BLaER1 treated with 17β-estradiol and CSF1 and Interleukin-3, amounts not matched to agents 10 nM and 100 nM (cell line): Measurements from ENCODE around the gene C1QTNF2.

Experiments used
- H3K27ac ChIP-seq, 11 experiments: shearing (Covaris generic); formaldehyde crosslinking; 2 replicates each; pipeline ENCODE4 v1.8.1; 2022
- H3K27me3 ChIP-seq, 11 experiments: shearing (Covaris generic); formaldehyde crosslinking; 2 replicates each; pipeline ENCODE4 v1.8.1; 2022
- H3K36me3 ChIP-seq, 11 experiments: shearing (Covaris generic); formaldehyde crosslinking; 2 replicates each; pipeline ENCODE4 v1.8.1; 2022
- H3K4me1 ChIP-seq, 10 experiments: shearing (Covaris generic); formaldehyde crosslinking; 2 replicates each; pipeline ENCODE4 v1.8.1; 2022
- H3K4me2 ChIP-seq, 11 experiments: shearing (Covaris generic); formaldehyde crosslinking; 2 replicates each; pipeline ENCODE4 v1.8.1; 2022
- H3K4me3 ChIP-seq, 10 experiments: shearing (Covaris generic); formaldehyde crosslinking; 2 replicates each; pipeline ENCODE4 v1.8.1; 2022
- H3K9ac ChIP-seq, 11 experiments: shearing (Covaris generic); formaldehyde crosslinking; 2 replicates each; pipeline ENCODE4 v1.8.1; 2022
- H3K9me3 ChIP-seq, 11 experiments: shearing (Covaris generic); formaldehyde crosslinking; replicated peaks in 1 of 11; 2 replicates each; pipeline ENCODE4 v1.8.1; 2022
- H4K20me1 ChIP-seq, 11 experiments: shearing (Covaris generic); formaldehyde crosslinking; 2 replicates each; pipeline ENCODE4 v1.8.1; 2022
- Cebpa-rat ChIP-seq, 11 experiments: shearing (Covaris generic); IDR thresholded peaks; 2 replicates each; pipeline ENCODE4 v1.8.1; 2022

The C1QTNF2 gene

GRCh38 chr5:160369990-160370712, at the start of gene C1QTNF2:
C1QTNF2 (minus strand) TSS chr5:160370626; CDS start chr5:160355011, 15,615 bp downstream.
- TF ChIP-seq Cebpa-rat (IDR thresholded peaks at IDR 0.05), result no peak
- Histone ChIP-seq H3K36me3 (no peaks in the 10 kb centered on the region), H3K27me3 (peaks cover 20 to 40% (median 32%) of the 10 kb centered on the region in 11 experiments), H4K20me1 (no peaks in the 10 kb centered on the region), H3K9me3 (peaks cover 0 to 14% (median 6%) of the 10 kb centered on the region in 11 experiments; a peak in 11 of 22 replicates), H3K4me3 (peak within 1 kb of the TSS in 2 of 10 experiments; percentile 14 to 40; a peak in 2 of 20 replicates), H3K4me1 (no peaks in the 10 kb centered on the region), H3K27ac (no peak within 1 kb of the TSS), H3K9ac (no peak within 1 kb of the TSS), H3K4me2 (peak within 1 kb of the TSS in 5 of 11 experiments; percentile 6 to 34 (median 14); a peak in 5 of 22 replicates)

- peak overlapping the region in 9 of 11 experiments; percentile 87 to 96 (median 92); a peak in 17 of 22 replicates for H3K27ac ChIP-seq
- peaks cover under 1 to 29% (median 9%) of the 10 kb centered on the region in 11 experiments; a peak in 19 of 22 replicates for H3K36me3 ChIP-seq
- no peaks in the 10 kb centered on the region for H3K27me3 ChIP-seq
- H3K9me3 ChIP-seq, result no peaks in the 10 kb centered on the region
- H3K4me2 ChIP-seq, result peak overlapping the region; percentile 75 to 95 (median 84); a peak in 21 of 22 replicates
- H3K4me3 ChIP-seq, result peak overlapping the region in 5 of 10 experiments; percentile 85 to 96 (median 91); a peak in 5 of 20 replicates
- H3K9ac ChIP-seq, result peak overlapping the region; percentile 89 to 97 (median 93); a peak in 18 of 22 replicates
- peaks cover 0 to 24% (median 14%) of the 10 kb centered on the region in 11 experiments; a peak in 12 of 22 replicates for H4K20me1 ChIP-seq
- peaks cover 56 to 78% (median 69%) of the 10 kb centered on the region in 10 experiments for H3K4me1 ChIP-seq
- TF ChIP-seq Cebpa-rat (IDR thresholded peaks at IDR 0.05), result no peak
Measured at GRCh38 chr5:160420331-160420610, 49.8 kb upstream of the C1QTNF2 start.

- Histone ChIP-seq H3K36me3 (peaks cover 5 to 31% (median 14%) of the 10 kb centered on the region in 11 experiments; a peak in 20 of 22 replicates), H3K27me3 (no peaks in the 10 kb centered on the region), H3K27ac (peak overlapping the region; percentile 84 to 96 (median 92)), H3K4me1 (peaks cover 51 to 74% (median 63%) of the 10 kb centered on the region in 10 experiments), H3K9me3 (no peaks in the 10 kb centered on the region), H3K4me3 (peak overlapping the region; percentile 81 to 96 (median 88)), H4K20me1 (peaks cover 0 to 28% (median 14%) of the 10 kb centered on the region in 11 experiments; a peak in 12 of 22 replicates), H3K4me2 (peak overlapping the region; percentile 75 to 95 (median 84)), H3K9ac (peak overlapping the region; percentile 89 to 97 (median 93))
- TF ChIP-seq Cebpa-rat (IDR thresholded peaks at IDR 0.05), result no peak
Measured at GRCh38 chr5:160419458-160420330, 49.3 kb upstream of the C1QTNF2 start.

GRCh38 chr5:160418561-160419457, 48.4 kb upstream of the C1QTNF2 start, which contains the start of gene SLU7:
SLU7 (minus strand) TSS chr5:160419081; CDS start chr5:160415294, 3,787 bp downstream.
- peak within 1 kb of the TSS; percentile 84 to 96 (median 92) for H3K27ac ChIP-seq
- peaks cover 0 to 28% (median 14%) of the 10 kb centered on the region in 11 experiments; a peak in 11 of 22 replicates for H4K20me1 ChIP-seq
- no peak for TF ChIP-seq Cebpa-rat (IDR thresholded peaks at IDR 0.05)
- H3K27me3 ChIP-seq, result no peaks in the 10 kb centered on the region
- H3K36me3 ChIP-seq, result peaks cover 11 to 33% (median 18%) of the 10 kb centered on the region in 11 experiments; a peak in 21 of 22 replicates
- peak within 1 kb of the TSS; percentile 89 to 97 (median 93) for H3K9ac ChIP-seq
- H3K9me3 ChIP-seq, result no peaks in the 10 kb centered on the region
- H3K4me3 ChIP-seq, result peak within 1 kb of the TSS; percentile 81 to 96 (median 88)
- H3K4me2 ChIP-seq, result peak within 1 kb of the TSS; percentile 83 to 95 (median 90)
- H3K4me1 ChIP-seq, result peaks cover 42 to 65% (median 54%) of the 10 kb centered on the region in 10 experiments

GRCh38 chr5:160399402-160400353, 29.3 kb upstream of the C1QTNF2 start, which contains the start of gene FAM200C:
FAM200C (minus strand) TSS chr5:160400054; CDS start chr5:160395490, 4,564 bp downstream.
- Histone ChIP-seq H3K4me1 (peaks cover 11 to 22% (median 17%) of the 10 kb centered on the region in 10 experiments; a peak in 18 of 20 replicates), H3K27me3 (no peaks in the 10 kb centered on the region), H3K36me3 (peaks cover 34 to 40% (median 36%) of the 10 kb centered on the region in 11 experiments), H3K9ac (peak within 1 kb of the TSS; percentile 82 to 95 (median 88)), H3K9me3 (no peaks in the 10 kb centered on the region), H3K4me2 (peak within 1 kb of the TSS; percentile 83 to 97 (median 93)), H3K4me3 (peak within 1 kb of the TSS; percentile 68 to 83 (median 74)), H4K20me1 (no peaks in the 10 kb centered on the region), H3K27ac (peak within 1 kb of the TSS; percentile 67 to 89 (median 87))
- no peak for TF ChIP-seq Cebpa-rat (IDR thresholded peaks at IDR 0.05)

GRCh38 chr5:160398806-160399205, 28.4 kb upstream of the C1QTNF2 start:
- Histone ChIP-seq H3K4me3 (peak overlapping the region; percentile 68 to 83 (median 74); a peak in 15 of 20 replicates), H4K20me1 (no peaks in the 10 kb centered on the region), H3K4me1 (peaks cover 11 to 22% (median 17%) of the 10 kb centered on the region in 10 experiments; a peak in 18 of 20 replicates), H3K27ac (peak overlapping the region in 1 of 11 experiments; percentile 85; a peak in 1 of 22 replicates), H3K27me3 (no peaks in the 10 kb centered on the region), H3K36me3 (peaks cover 26 to 31% (median 27%) of the 10 kb centered on the region in 11 experiments), H3K9me3 (no peaks in the 10 kb centered on the region), H3K9ac (peak overlapping the region in 10 of 11 experiments; percentile 82 to 95 (median 88); a peak in 14 of 22 replicates), H3K4me2 (peak overlapping the region; percentile 83 to 97 (median 93); a peak in 21 of 22 replicates)
- TF ChIP-seq Cebpa-rat (IDR thresholded peaks at IDR 0.05), result no peak

GRCh38 chr5:160397492-160397891, 27.1 kb upstream of the C1QTNF2 start:
- Histone ChIP-seq H3K9me3 (no peaks in the 10 kb centered on the region), H3K27ac (no peak overlapping the region), H3K36me3 (peaks cover 12 to 18% (median 14%) of the 10 kb centered on the region in 11 experiments), H4K20me1 (no peaks in the 10 kb centered on the region), H3K4me1 (peaks cover 11 to 22% (median 17%) of the 10 kb centered on the region in 10 experiments; a peak in 18 of 20 replicates), H3K27me3 (no peaks in the 10 kb centered on the region), H3K4me2 (no peak overlapping the region), H3K9ac (no peak overlapping the region), H3K4me3 (no peak overlapping the region)
- no peak for TF ChIP-seq Cebpa-rat (IDR thresholded peaks at IDR 0.05)
